HCT116 (cell line): Measurements from ENCODE around the gene ATP12A. TPM values are rescaled to one million over a fixed set of nuclear protein-coding genes. Genes with fewer than 3 reads are reported as not detected.
"Not testable (repeated sequence)": the region's sequence is repeated elsewhere in the genome, so short reads cannot be mapped to it uniquely, and the experiment has no call there.

Experiments used
- ATAC-seq: fragments of 200-7000 bp; cut with Tn5 transposase; 2 replicates; pipeline ENCODE4 v1.9.1; 2020; ENCODE audit warnings: mild to moderate bottlenecking, moderate library complexity
- BruUV-seq: library from RNA; stranded (reverse); fragments of 400-500 nt; replicated peaks from 2 replicates; lab custom pipeline; 2021; lab: Mats Ljungman, UMichigan
- CTCF ChIA-PET: fragments of 300-600 bp; sonication (Branson Sonifier 250); formaldehyde crosslinking; loops from one replicate; lab custom pipeline; 2021; ENCODE audit warnings: antibody characterized with exemption; lab: Charles Lee
- POLR2A ChIA-PET: fragments of 300-600, 350-600 bp; sonication (Branson Sonifier 250); formaldehyde crosslinking; loops from one replicate; lab custom pipeline; 2021; ENCODE audit warnings: antibody characterized with exemption; lab: Charles Lee
- RAD21 ChIA-PET, 2 experiments: fragments of 300-600 bp; sonication (Branson Sonifier 250); formaldehyde crosslinking; loops; one replicate each; lab custom pipeline; 2023; ENCODE audit warnings: low total read pairs in 2 of 2; ENCODE audit not compliant: uncharacterized antibody in 2 of 2, unreplicated experiment in 2 of 2, low non-redundant PET in 1 of 2; lab: Charles Lee
- DNase-seq: peaks from one replicate; pipeline ENCODE4 v3.0.0-alpha.2; 2010; ENCODE audit warnings: low read depth, low spot score
- H2AFZ ChIP-seq: fragments of 200-600 bp; shearing (Covaris generic), sonication (generic); 2 replicates; pipeline ENCODE4 v1.6.1; 2017; ENCODE audit warnings: low read depth, mixed run types, mixed read lengths, antibody characterized with exemption, low read length; ENCODE audit not compliant: poor library complexity, severe bottlenecking
- H3K27ac ChIP-seq: 2 replicates; pipeline ENCODE4 v1.5.1; 2012; ENCODE audit warnings: low read depth, low read length
- H3K27me3 ChIP-seq: fragments of 200-600 bp; sonication (generic); 2 replicates; pipeline ENCODE4 v1.6.1; 2016; ENCODE audit warnings: mixed run types, low read length, mixed read lengths; ENCODE audit not compliant: insufficient read depth
- H3K36me3 ChIP-seq, 2 experiments: fragments of 200-500 bp in 1 of 2; fragments of 200-600 bp in 1 of 2; sonication (Bioruptor generic) in 1 of 2; sonication (generic) in 1 of 2; 2 replicates each; pipeline versions ENCODE4 v1.5.1 to v1.6.1; 2014 to 2016; ENCODE audit warnings: low read length in 2 of 2, inconsistent platforms in 1 of 2, mixed read lengths in 1 of 2, mixed run types in 1 of 2; ENCODE audit not compliant: insufficient read depth in 2 of 2, control insufficient read depth in 1 of 2
- H3K4me1 ChIP-seq, 2 experiments: fragments of 200-600 bp in 1 of 2; sonication (generic) in 1 of 2; 2 replicates each; pipeline versions ENCODE4 v1.5.1 to v1.6.1; 2012 to 2017; ENCODE audit warnings: low read length in 2 of 2, inconsistent platforms in 1 of 2, mild to moderate bottlenecking in 1 of 2, mixed read lengths in 1 of 2, mixed run types in 1 of 2, moderate library complexity in 1 of 2; ENCODE audit not compliant: insufficient read depth in 2 of 2, control insufficient read depth in 1 of 2
- H3K4me2 ChIP-seq: fragments of 200-600 bp; sonication (generic); 2 replicates; pipeline ENCODE4 v1.6.1; 2017; ENCODE audit warnings: mixed run types, low read length, mixed read lengths
- H3K4me3 ChIP-seq, 2 experiments: fragments of 200-600 bp in 1 of 2; sonication (generic) in 1 of 2; replicated peaks in 1 of 2; 2 replicates each; pipeline ENCODE4 v1.5.1; 2011 to 2016; ENCODE audit warnings: low read length in 2 of 2, control low read depth in 1 of 2, low read depth in 1 of 2, mild to moderate bottlenecking in 1 of 2, mixed read lengths in 1 of 2, mixed run types in 1 of 2
- H3K79me2 ChIP-seq: fragments of 200-600 bp; sonication (generic); 2 replicates; pipeline ENCODE4 v1.6.1; 2017; ENCODE audit warnings: mild to moderate bottlenecking, mixed run types, low read length, moderate library complexity, mixed read lengths; ENCODE audit not compliant: insufficient read depth
- H3K9ac ChIP-seq: fragments of 200-600 bp; sonication (generic); 2 replicates; pipeline ENCODE4 v1.6.1; 2016; ENCODE audit warnings: low read length, mixed read lengths
- H3K9me2 ChIP-seq: fragments of 200-600 bp; sonication (generic), shearing (Covaris generic); 2 replicates; pipeline ENCODE4 v1.6.1; 2017; ENCODE audit warnings: mixed run types, mild to moderate bottlenecking, moderate library complexity; ENCODE audit not compliant: insufficient read depth
- H3K9me3 ChIP-seq, 2 experiments: fragments of 200-500 bp in 1 of 2; fragments of 200-600 bp in 1 of 2; sonication (Bioruptor generic) in 1 of 2; sonication (generic) in 1 of 2; 2 replicates each; pipeline ENCODE4 v1.6.1; 2014 to 2017; ENCODE audit warnings: low read length in 2 of 2, mixed read lengths in 2 of 2, inconsistent platforms in 1 of 2, low read depth in 1 of 2, mild to moderate bottlenecking in 1 of 2, mixed run types in 1 of 2, moderate library complexity in 1 of 2; ENCODE audit not compliant: control insufficient read depth in 1 of 2, insufficient read depth in 1 of 2
- H4K20me1 ChIP-seq: fragments of 200-600 bp; sonication (generic), shearing (Covaris generic); 2 replicates; pipeline ENCODE4 v1.6.1; 2017; ENCODE audit warnings: mixed run types, mild to moderate bottlenecking, moderate library complexity; ENCODE audit not compliant: insufficient read depth
- CBX3 ChIP-seq: IDR thresholded peaks from 2 replicates; pipeline ENCODE4 v1.6.1; 2012; ENCODE audit warnings: low read depth
- CTCF ChIP-seq, 3 experiments: fragments of 200-600 bp in 1 of 3; sonication (generic) in 1 of 3; IDR thresholded peaks in 2 of 3; conservative IDR thresholded peaks in 1 of 3; 2 replicates each; pipeline ENCODE4 v1.5.1; 2012 to 2017; ENCODE audit warnings: low read depth in 2 of 3, low read length in 2 of 3, antibody characterized with exemption in 1 of 3, borderline replicate concordance in 1 of 3, control low read depth in 1 of 3, mild to moderate bottlenecking in 1 of 3, mixed read lengths in 1 of 3, mixed run types in 1 of 3, moderate library complexity in 1 of 3; ENCODE audit not compliant: insufficient read depth in 1 of 3
- MAX ChIP-seq: IDR thresholded peaks from 2 replicates; pipeline ENCODE4 v1.6.1; 2012
- POLR2A ChIP-seq: IDR thresholded peaks from 2 replicates; pipeline ENCODE4 v1.7.0; 2011; ENCODE audit warnings: borderline replicate concordance; ENCODE audit not compliant: insufficient read depth, insufficient read length; ENCODE audit errors: extremely low read depth
- RAD21 ChIP-seq: IDR thresholded peaks from 2 replicates; pipeline ENCODE4 v1.6.1; 2012; ENCODE audit warnings: low read depth, mild to moderate bottlenecking
- intact Hi-C: fragments of 100-400 bp; cut with micrococcal nuclease; formaldehyde crosslinking; loops from 2 replicates; pipeline ENCODE4 v1.10.0; 2022
- total RNA-seq: library from RNA; stranded (reverse); gene quantifications from one replicate; pipeline ENCODE4 v1.2.1, GENCODE V29; 2021; ENCODE audit not compliant: unreplicated experiment

The ATP12A gene
- total RNA-seq, 1 experiment from 2014 or later: 0.30 TPM

DNA sequence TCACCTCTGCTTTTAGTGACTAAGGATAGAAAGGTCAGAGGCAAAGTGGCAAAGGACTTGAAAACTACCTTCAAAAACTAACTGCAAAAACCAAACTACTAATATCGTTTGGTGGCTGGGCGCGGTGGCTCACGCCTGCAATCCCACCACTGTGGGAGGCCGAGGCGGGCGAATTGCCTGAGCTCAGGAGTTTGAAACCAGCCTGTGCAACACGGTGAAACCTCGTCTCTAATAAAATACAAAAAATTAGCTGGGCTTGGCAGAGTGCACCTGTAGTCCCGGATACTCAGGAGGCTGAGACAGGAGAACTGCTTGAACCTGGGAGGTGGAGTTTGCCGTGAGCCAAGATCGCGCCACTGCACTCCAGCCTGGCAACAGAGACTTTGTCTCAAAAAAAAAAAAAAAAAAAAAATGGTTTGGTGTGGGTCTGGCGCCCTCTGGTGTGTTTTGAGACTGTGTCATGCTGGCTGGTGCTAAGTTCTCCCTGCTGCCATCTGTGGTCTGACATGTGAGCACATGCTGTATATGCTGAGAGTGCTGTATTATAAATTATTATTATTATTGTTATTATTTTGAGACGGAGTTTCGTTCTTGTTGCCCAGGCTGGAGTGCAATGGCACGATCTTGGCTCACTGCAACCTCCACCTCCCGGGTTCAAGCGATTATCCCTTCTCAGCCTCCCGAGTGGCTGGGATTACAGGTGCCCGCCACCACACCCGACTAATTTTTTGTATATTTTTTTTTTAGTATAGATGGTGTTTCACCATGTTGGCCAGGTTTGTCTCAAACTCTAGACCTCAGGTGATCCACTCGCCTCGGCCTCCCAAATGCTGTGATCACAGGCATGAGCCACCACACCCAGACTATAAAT is 47.8 kb downstream of the ATP12A start:
- Histone ChIP-seq H3K4me3 (no peak overlapping the region), H2AFZ (peak overlapping the region; percentile 92), H3K4me2 (peak overlapping the region; percentile 39), H3K27me3 (no peaks in the 10 kb centered on the region), H3K4me1 (peaks cover 0 to 3% of the 10 kb centered on the region in 2 experiments; a peak in 1 of 4 replicates), H3K36me3 (no peaks in the 10 kb centered on the region), H3K9me3 (no peaks in the 10 kb centered on the region), H3K27ac (no peak overlapping the region), H3K9me2 (no peaks in the 10 kb centered on the region), H3K79me2 (no peaks in the 10 kb centered on the region), H3K9ac (no peak overlapping the region), H4K20me1 (no peaks in the 10 kb centered on the region)
- DNase-seq: peak; percentile 85
- TF ChIP-seq RAD21 (peak; percentile 81), CTCF (IDR thresholded peaks at IDR 0.05 in 2 of 3, conservative IDR thresholded peaks at IDR 0.05 in 1 of 3; ENCODE audit: borderline replicate concordance in 1 of 3, insufficient read depth in 1 of 3, low read depth in 2 of 3, low read length in 2 of 3) (peak; percentile 67 to 96 (median 80)), POLR2A (no peak), MAX (peak; percentile 49; the same call in 1 of the 2 replicates), CBX3 (no peak)
- no TSS peak for BruUV-seq
- intact Hi-C loops: loop anchor here (5.0 kb wide), 2 partner anchors 36 to 146 kb away; no protein-coding TSS in a partner anchor
- peak; percentile 100 for ATAC-seq
- POLR2A ChIA-PET: no interaction called here
- CTCF ChIA-PET: interaction anchor here (0.7 to 3.7 kb wide), 3 partner anchors 35 to 551 kb away, joined by 3 to 20 read pairs (median 4); no protein-coding TSS in a partner anchor
- RAD21 ChIA-PET: interaction anchor here in 1 of 2 experiments (0.6 to 1.3 kb wide), 2 partner anchors 34 to 120 kb away, joined by 3 to 6 read pairs; no protein-coding TSS in a partner anchor

- H4K20me1 ChIP-seq, H3K4me3 ChIP-seq, H3K9me3 ChIP-seq, H3K9ac ChIP-seq, DNase-seq, H3K4me1 ChIP-seq, intact Hi-C loops, BruUV-seq, RAD21 ChIA-PET, ATAC-seq, POLR2A ChIA-PET, H3K36me3 ChIP-seq, H3K9me2 ChIP-seq, H3K4me2 ChIP-seq, H3K79me2 ChIP-seq, H3K27me3 ChIP-seq, H2AFZ ChIP-seq, H3K27ac ChIP-seq: not testable (repeated sequence)
- CTCF ChIA-PET: interaction anchor here (0.5 kb wide), 1 partner anchor 12 kb away, joined by 3 read pairs; no protein-coding TSS in a partner anchor
Observed at GRCh38 chr13:24730873-24731567, 50.8 kb downstream of the ATP12A start.
